OCI-LY3 (cell line): ENCODE data around the gene SLC50A1.

Experiments
- H2AFZ ChIP-seq: fragments of 200-600, 300-600 bp; shearing (Covaris generic); 2 replicates; pipeline ENCODE4 v1.6.0; 2014; ENCODE audit warnings: antibody characterized with exemption, low read depth, low read length
- H3K27ac ChIP-seq: fragments of 200-600, 300-600 bp; sonication (generic); 2 replicates; pipeline ENCODE4 v1.5.1; 2014; ENCODE audit warnings: mild to moderate bottlenecking, low read length, moderate library complexity, mixed read lengths
- H3K27me3 ChIP-seq: fragments of 200-600, 300-600 bp; sonication (generic); 2 replicates; pipeline ENCODE4 v1.6.1; 2014; ENCODE audit warnings: low read depth, low read length, mixed read lengths
- H3K36me3 ChIP-seq: fragments of 200-600, 300-600 bp; sonication (generic); replicated peaks from 2 replicates; pipeline ENCODE3; 2014; ENCODE audit warnings: low read depth, low read length, mixed read lengths
- H3K4me1 ChIP-seq: fragments of 300-600, 200-600 bp; sonication (generic); 2 replicates; pipeline ENCODE4 v1.6.1; 2014; ENCODE audit warnings: low read length, mixed read lengths
- H3K4me2 ChIP-seq: fragments of 200-600, 300-600 bp; sonication (generic); 2 replicates; pipeline ENCODE4 v1.6.1; 2014; ENCODE audit warnings: low read length, mixed read lengths
- H3K4me3 ChIP-seq: fragments of 300-600, 200-600 bp; sonication (generic); 2 replicates; pipeline ENCODE4 v1.5.1; 2014; ENCODE audit warnings: antibody characterized with exemption, mild to moderate bottlenecking, low read length, moderate library complexity
- H3K79me2 ChIP-seq: fragments of 300-600, 200-600 bp; shearing (Covaris generic); 2 replicates; pipeline ENCODE4 v1.6.1; 2014; ENCODE audit warnings: mild to moderate bottlenecking, low read length, mixed read lengths
- H3K9ac ChIP-seq: fragments of 300-600, 200-600 bp; shearing (Covaris generic); 2 replicates; pipeline ENCODE4 v1.6.0; 2014; ENCODE audit warnings: mild to moderate bottlenecking, low read length, moderate library complexity
- H3K9me3 ChIP-seq: fragments of 200-600, 300-600 bp; shearing (Covaris generic); 2 replicates; pipeline ENCODE4 v1.6.1; 2014; ENCODE audit warnings: low read length, mixed read lengths; ENCODE audit not compliant: insufficient read depth
- H4K20me1 ChIP-seq: fragments of 200-600, 300-600 bp; sonication (generic); 2 replicates; pipeline ENCODE4 v1.6.1; 2016; ENCODE audit warnings: low read length, mixed read lengths; ENCODE audit not compliant: insufficient read depth
- CTCF ChIP-seq: fragments of 200-600, 300-600 bp; sonication (generic); IDR thresholded peaks from 2 replicates; pipeline ENCODE4 v1.5.1; 2014; ENCODE audit warnings: antibody characterized with exemption, low read length, low read depth
- EZH2phosphoT487 ChIP-seq: fragments of 200-600 bp; shearing (Covaris generic); IDR thresholded peaks from 2 replicates; pipeline ENCODE4 v1.6.1; 2018; ENCODE audit warnings: antibody characterized with exemption, mixed run types, low read depth

Gene SLC50A1

GRCh38 chr1:155094622-155094948, 41.1 kb upstream of the SLC50A1 start:
- no peaks in the 10 kb centered on the region for H3K9me3 ChIP-seq
- no peak overlapping the region for H2AFZ ChIP-seq
- H3K36me3 ChIP-seq, result no peaks in the 10 kb centered on the region
- no peak overlapping the region for H3K4me2 ChIP-seq
- H3K79me2 ChIP-seq, result no peaks in the 10 kb centered on the region
- H4K20me1 ChIP-seq, result no peaks in the 10 kb centered on the region
- no peak overlapping the region for H3K9ac ChIP-seq
- peaks cover 14% of the 10 kb centered on the region for H3K4me1 ChIP-seq
- TF ChIP-seq EZH2phosphoT487 (no peak), CTCF (no peak)
- H3K27me3 ChIP-seq, result peaks cover 16% of the 10 kb centered on the region
- no peak overlapping the region for H3K27ac ChIP-seq
- H3K4me3 ChIP-seq, result no peak overlapping the region

- Histone ChIP-seq H3K4me3 (no peak overlapping the region), H3K27me3 (peaks cover 16% of the 10 kb centered on the region), H3K36me3 (no peaks in the 10 kb centered on the region), H3K27ac (no peak overlapping the region), H3K4me2 (no peak overlapping the region), H3K79me2 (no peaks in the 10 kb centered on the region), H3K4me1 (peaks cover 3% of the 10 kb centered on the region), H3K9me3 (no peaks in the 10 kb centered on the region), H3K9ac (no peak overlapping the region), H2AFZ (no peak overlapping the region), H4K20me1 (no peaks in the 10 kb centered on the region)
- no peak for TF ChIP-seq CTCF
- TF ChIP-seq EZH2phosphoT487, result no peak
These were observed 36.3 kb upstream of the SLC50A1 start for GRCh38 chr1:155099331-155099730.

GRCh38 chr1:155103325-155103724, 32.3 kb upstream of the SLC50A1 start:
- H4K20me1 ChIP-seq, result no peaks in the 10 kb centered on the region
- 0 out of 2 replicates have a peak, but pooled peaks cover 2% of the 10 kb centered on the region for H3K4me1 ChIP-seq
- no peak overlapping the region for H3K4me2 ChIP-seq
- H3K79me2 ChIP-seq, result no peaks in the 10 kb centered on the region
- H3K9me3 ChIP-seq, result no peaks in the 10 kb centered on the region
- no peak overlapping the region for H3K27ac ChIP-seq
- H3K4me3 ChIP-seq, result no peak overlapping the region
- H3K36me3 ChIP-seq, result no peaks in the 10 kb centered on the region
- no peak overlapping the region for H2AFZ ChIP-seq
- H3K9ac ChIP-seq, result no peak overlapping the region
- H3K27me3 ChIP-seq, result peaks cover 19% of the 10 kb centered on the region
- TF ChIP-seq EZH2phosphoT487 (no peak), CTCF (no peak)

GRCh38 chr1:155104605-155105534, 30.8 kb upstream of the SLC50A1 start:
- Histone ChIP-seq H3K4me1 (0 out of 2 replicates have a peak, but pooled peaks cover 4% of the 10 kb centered on the region), H3K4me2 (no peak overlapping the region), H3K36me3 (no peaks in the 10 kb centered on the region), H3K9me3 (no peaks in the 10 kb centered on the region), H3K27me3 (peaks cover 19% of the 10 kb centered on the region), H3K4me3 (no peak overlapping the region), H3K27ac (no peak overlapping the region), H4K20me1 (no peaks in the 10 kb centered on the region), H2AFZ (no peak overlapping the region), H3K79me2 (no peaks in the 10 kb centered on the region), H3K9ac (no peak overlapping the region)
- TF ChIP-seq EZH2phosphoT487 (no peak), CTCF (no peak)
